Upper lobe of left lung (tissue), 4 donors: ENCODE data around the gene LDLRAD3.

Experiments used
- POLR2A ChIP-seq, 4 donors: fragments of 450-650 bp; IDR thresholded peaks; one replicate each; pipeline ENCODE4 v1.5.1; 2016 to 2017; ENCODE audit warnings: antibody characterized with exemption in 4 of 4, mild to moderate bottlenecking in 2 of 4
- POLR2AphosphoS5 ChIP-seq, 2 donors: sonication (generic); formaldehyde crosslinking; IDR thresholded peaks; one replicate each; pipeline ENCODE4 v1.5.1; 2017; ENCODE audit warnings: antibody characterized with exemption in 2 of 2
- TF ChIP-seq, protein P1 (sequence below), 6 experiments: fragments of 450-650 bp in 4 of 6; fragments of 200-600 bp in 2 of 6; sonication (generic) in 2 of 6; IDR thresholded peaks; one replicate each; pipeline ENCODE4 v1.5.1; 2016 to 2019; ENCODE audit warnings: antibody characterized with exemption in 6 of 6

DNA sequence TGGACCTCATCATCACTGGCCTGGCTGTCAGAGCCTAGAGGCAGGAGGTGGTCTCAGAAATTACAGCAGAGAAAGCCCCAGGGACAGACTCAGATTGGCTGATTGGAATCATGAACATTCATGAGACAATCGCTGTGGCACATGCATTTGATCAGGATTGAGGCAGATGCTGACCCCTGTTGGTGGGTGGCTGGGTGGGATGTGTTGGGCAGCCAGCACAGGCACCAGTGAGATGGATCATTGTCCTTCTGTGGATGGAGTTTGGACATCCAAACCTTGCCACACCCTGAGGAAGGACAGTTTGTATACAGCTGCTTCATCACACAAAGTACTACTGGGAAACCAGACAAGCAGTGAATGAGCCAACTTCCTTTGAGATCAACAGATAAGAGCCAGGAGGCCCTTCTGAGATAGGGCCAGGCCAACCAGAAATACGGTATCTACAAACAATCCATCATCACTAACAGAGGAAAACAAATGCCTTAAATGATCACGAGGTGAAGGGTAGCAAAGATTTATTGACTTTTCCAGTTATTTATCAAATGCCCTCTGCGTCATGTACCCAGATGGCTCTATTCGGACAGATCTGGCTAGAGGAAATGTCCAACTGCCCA is 328.0 kb downstream of the LDLRAD3 start:
- no peak for TF ChIP-seq POLR2A (IDR thresholded peaks at IDR 0.05)
- TF ChIP-seq, protein P1, sequence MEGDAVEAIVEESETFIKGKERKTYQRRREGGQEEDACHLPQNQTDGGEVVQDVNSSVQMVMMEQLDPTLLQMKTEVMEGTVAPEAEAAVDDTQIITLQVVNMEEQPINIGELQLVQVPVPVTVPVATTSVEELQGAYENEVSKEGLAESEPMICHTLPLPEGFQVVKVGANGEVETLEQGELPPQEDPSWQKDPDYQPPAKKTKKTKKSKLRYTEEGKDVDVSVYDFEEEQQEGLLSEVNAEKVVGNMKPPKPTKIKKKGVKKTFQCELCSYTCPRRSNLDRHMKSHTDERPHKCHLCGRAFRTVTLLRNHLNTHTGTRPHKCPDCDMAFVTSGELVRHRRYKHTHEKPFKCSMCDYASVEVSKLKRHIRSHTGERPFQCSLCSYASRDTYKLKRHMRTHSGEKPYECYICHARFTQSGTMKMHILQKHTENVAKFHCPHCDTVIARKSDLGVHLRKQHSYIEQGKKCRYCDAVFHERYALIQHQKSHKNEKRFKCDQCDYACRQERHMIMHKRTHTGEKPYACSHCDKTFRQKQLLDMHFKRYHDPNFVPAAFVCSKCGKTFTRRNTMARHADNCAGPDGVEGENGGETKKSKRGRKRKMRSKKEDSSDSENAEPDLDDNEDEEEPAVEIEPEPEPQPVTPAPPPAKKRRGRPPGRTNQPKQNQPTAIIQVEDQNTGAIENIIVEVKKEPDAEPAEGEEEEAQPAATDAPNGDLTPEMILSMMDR (IDR thresholded peaks at IDR 0.05), result peak in 4 of 6 experiments; percentile 22 to 33 (median 32)
- peak; percentile 58 to 76 for TF ChIP-seq POLR2AphosphoS5 (IDR thresholded peaks at IDR 0.05)
